ENCODE data around the gene OPN5. TPM values are rescaled to one million over a fixed set of nuclear protein-coding genes. Genes with fewer than 3 reads are reported as not detected.

The OPN5 gene
- polyA plus RNA-seq, 4 donors = 0.04 to 0.96 (median 0.64) TPM

- DNase-seq (ENCODE audit: low read depth in 4 of 4, low spot score in 3 of 4) = peak in 2 of 4 donors; percentile 31
Observed at GRCh38 chr6:47787620-47788497, 6.0 kb downstream of the OPN5 start.

- DNase-seq (ENCODE audit: low read depth in 4 of 4, low spot score in 3 of 4) = no peak
Observed at GRCh38 chr6:47788498-47788884, 6.7 kb downstream of the OPN5 start.

- no peak for DNase-seq (ENCODE audit: low read depth in 4 of 4, low spot score in 3 of 4)
Observed at GRCh38 chr6:47789553-47789952, 7.7 kb downstream of the OPN5 start.

- no peak for DNase-seq (ENCODE audit: low read depth in 4 of 4, low spot score in 3 of 4)
Observed at GRCh38 chr6:47792216-47792733, 10.4 kb downstream of the OPN5 start.

GRCh38 chr6:47794577-47795135 is 12.8 kb downstream of the OPN5 start:
- no peak for DNase-seq (ENCODE audit: low read depth in 4 of 4, low spot score in 3 of 4)

- DNase-seq (ENCODE audit: low read depth in 4 of 4, low spot score in 3 of 4) = no peak
Observed at GRCh38 chr6:47801984-47802383, 20.2 kb downstream of the OPN5 start.

- DNase-seq (ENCODE audit: low read depth in 4 of 4, low spot score in 3 of 4) = no peak
Observed at GRCh38 chr6:47804821-47805220, 23.0 kb downstream of the OPN5 start.

- no peak for DNase-seq (ENCODE audit: low read depth in 4 of 4, low spot score in 3 of 4)
Observed at GRCh38 chr6:47809873-47810272, 28.0 kb downstream of the OPN5 start.

GRCh38 chr6:47810885-47811284 is 29.1 kb downstream of the OPN5 start:
- no peak for DNase-seq (ENCODE audit: low read depth in 4 of 4, low spot score in 3 of 4)

GRCh38 chr6:47811443-47811842 is 29.6 kb downstream of the OPN5 start:
- no peak for DNase-seq (ENCODE audit: low read depth in 4 of 4, low spot score in 3 of 4)

- no peak for DNase-seq (ENCODE audit: low read depth in 4 of 4, low spot score in 3 of 4)
Observed at GRCh38 chr6:47817749-47818148, 35.9 kb downstream of the OPN5 start.

- no peak for DNase-seq (ENCODE audit: low read depth in 4 of 4, low spot score in 3 of 4)
Observed at GRCh38 chr6:47819461-47819860, 37.6 kb downstream of the OPN5 start.

GRCh38 chr6:47822856-47823554 is 41.2 kb downstream of the OPN5 start:
- DNase-seq (ENCODE audit: low read depth in 4 of 4, low spot score in 3 of 4) = no peak

- DNase-seq (ENCODE audit: low read depth in 4 of 4, low spot score in 3 of 4) = no peak
Observed at GRCh38 chr6:47832386-47833100, 50.7 kb downstream of the OPN5 start.

GRCh38 chr6:47834196-47834595 is 52.4 kb downstream of the OPN5 start:
- DNase-seq (ENCODE audit: low read depth in 4 of 4, low spot score in 3 of 4) = no peak

GRCh38 chr6:47836046-47836445 is 54.2 kb downstream of the OPN5 start:
- no peak for DNase-seq (ENCODE audit: low read depth in 4 of 4, low spot score in 3 of 4)

- DNase-seq (ENCODE audit: low read depth in 4 of 4, low spot score in 3 of 4) = no peak
Observed at GRCh38 chr6:47836639-47837038, 54.8 kb downstream of the OPN5 start.

GRCh38 chr6:47839645-47840044 is 57.8 kb downstream of the OPN5 start:
- DNase-seq (ENCODE audit: low read depth in 4 of 4, low spot score in 3 of 4) = no peak

GRCh38 chr6:47844881-47845280 is 63.0 kb downstream of the OPN5 start:
- no peak for DNase-seq (ENCODE audit: low read depth in 4 of 4, low spot score in 3 of 4)

- no peak for DNase-seq (ENCODE audit: low read depth in 4 of 4, low spot score in 3 of 4)
Observed at GRCh38 chr6:47846752-47847151, 64.9 kb downstream of the OPN5 start.

- DNase-seq (ENCODE audit: low read depth in 4 of 4, low spot score in 3 of 4) = no peak
Observed at GRCh38 chr6:47851091-47851490, 69.3 kb downstream of the OPN5 start.

Data from left renal pelvis (tissue), 4 donors.